GM12878 (cell line): ENCODE measurements around the gene MISP3. TPM values are rescaled to one million over a fixed set of nuclear protein-coding genes. Genes with fewer than 3 reads are reported as not detected.

Experiments used
- ATAC-seq: fragments of 200-7000 bp; cut with Tn5 transposase; 3 replicates; pipeline ENCODE4 v1.9.1; 2020; ENCODE audit warnings: mild to moderate bottlenecking, moderate library complexity
- BruUV-seq: library from RNA; stranded (reverse); fragments of 400-500 nt; replicated peaks from 2 replicates; lab custom pipeline; 2021; lab: Mats Ljungman, UMichigan
- CTCF ChIA-PET: fragments of 300-600 bp; sonication (Branson Sonifier 250); formaldehyde crosslinking; extraction: SDS; loops from one replicate; lab custom pipeline; 2021; ENCODE audit warnings: inconsistent platforms; lab: Yijun Ruan, JAX
- POLR2A ChIA-PET: fragments of 350-600 bp; formaldehyde crosslinking; extraction: SDS; loops from one replicate; lab custom pipeline; 2021; ENCODE audit warnings: inconsistent platforms; lab: Charles Lee
- RAD21 ChIA-PET: fragments of 300-600 bp; sonication (Branson Sonifier 250); formaldehyde crosslinking; loops from one replicate; lab custom pipeline; 2023; ENCODE audit warnings: antibody characterized with exemption; ENCODE audit not compliant: unreplicated experiment; lab: Charles Lee
- SMC1A ChIA-PET: fragments of 300-600 bp; sonication (Branson Sonifier 250); formaldehyde crosslinking; loops from one replicate; lab custom pipeline; 2023; ENCODE audit not compliant: unreplicated experiment, uncharacterized antibody; lab: Charles Lee
- DNase-seq: peaks from one replicate; pipeline ENCODE4 v3.0.0-alpha.2; 2011; ENCODE audit warnings: low read depth, low spot score
- FAIRE-seq: peaks from 3 replicates; lab custom pipeline; 2011; peaks lifted over from hg19 to GRCh38; lab: Jason Lieb, UNC
- H2AFZ ChIP-seq: 2 replicates; pipeline ENCODE4 v1.6.0; 2011; ENCODE audit warnings: low read depth, low read length, control low read depth; ENCODE audit not compliant: control insufficient read depth
- H3K27ac ChIP-seq: 2 replicates; pipeline ENCODE4 v1.5.1; 2011; ENCODE audit warnings: control low read depth; ENCODE audit not compliant: control insufficient read depth, insufficient read depth
- H3K27me3 ChIP-seq, 2 experiments: replicated peaks in 1 of 2; 2 replicates each; pipeline versions ENCODE4 v1.6.0 to v1.6.1; 2011; ENCODE audit warnings: low read length in 1 of 2; ENCODE audit not compliant: control insufficient read depth in 2 of 2, insufficient read depth in 2 of 2
- H3K36me3 ChIP-seq, 2 experiments: 2 replicates each; pipeline ENCODE4 v1.5.1; 2011; ENCODE audit warnings: low read length in 1 of 2; ENCODE audit not compliant: control insufficient read depth in 2 of 2, insufficient read depth in 2 of 2
- H3K4me1 ChIP-seq: 2 replicates; pipeline ENCODE4 v1.6.1; 2011; ENCODE audit warnings: mild to moderate bottlenecking, low read length, moderate library complexity, mixed read lengths; ENCODE audit not compliant: control insufficient read depth, insufficient read depth
- H3K4me2 ChIP-seq: 2 replicates; pipeline ENCODE4 v1.6.0; 2011; ENCODE audit warnings: control low read depth; ENCODE audit not compliant: control insufficient read depth, insufficient read depth
- H3K4me3 ChIP-seq: fragments of 200-600 bp; sonication (generic); 2 replicates; pipeline ENCODE4 v1.5.1; 2016
- H3K79me2 ChIP-seq: 2 replicates; pipeline ENCODE4 v1.6.0; 2011; ENCODE audit warnings: low read length; ENCODE audit not compliant: control insufficient read depth, insufficient read depth
- H3K9ac ChIP-seq: 2 replicates; pipeline ENCODE4 v1.8.0; 2011; ENCODE audit warnings: low read length, control low read depth, mixed read lengths; ENCODE audit not compliant: control insufficient read depth, insufficient read depth
- H3K9me3 ChIP-seq: replicated peaks from 3 replicates; pipeline ENCODE4 v1.5.1; 2011; ENCODE audit warnings: mild to moderate bottlenecking, low read length; ENCODE audit not compliant: control insufficient read depth, insufficient read depth
- H4K20me1 ChIP-seq: 2 replicates; pipeline ENCODE4 v1.6.0; 2011; ENCODE audit not compliant: control insufficient read depth, insufficient read depth
- BACH1 ChIP-seq: fragments of 450-650 bp; IDR thresholded peaks from 2 replicates; pipeline ENCODE4 v1.6.1; 2017; ENCODE audit warnings: mild to moderate bottlenecking, borderline replicate concordance
- CHD1 ChIP-seq: IDR thresholded peaks from 2 replicates; pipeline ENCODE4 v1.6.1; 2012; ENCODE audit warnings: low read depth, low read length, improper control_type of control experiment
- CHD2 ChIP-seq: IDR thresholded peaks from 2 replicates; pipeline ENCODE4 v1.6.1; 2011; ENCODE audit warnings: low read depth, low read length, improper control_type of control experiment, borderline replicate concordance
- CTCF ChIP-seq, 3 experiments: IDR thresholded peaks in 2 of 3; conservative IDR thresholded peaks in 1 of 3; 2 replicates each; pipeline ENCODE4 v1.5.1; 2011; ENCODE audit warnings: low read depth in 3 of 3, low read length in 3 of 3, mild to moderate bottlenecking in 3 of 3, control low read depth in 2 of 3, moderate library complexity in 2 of 3, inconsistent platforms in 1 of 3, mixed read lengths in 1 of 3; ENCODE audit not compliant: control insufficient read depth in 2 of 3, insufficient read depth in 1 of 3; ENCODE audit errors: extremely low read depth in 1 of 3
- EGR1 ChIP-seq, 2 experiments: IDR thresholded peaks; 1 replicate in 1 of 2; 2 replicates in 1 of 2; pipeline ENCODE4 v1.6.1; 2011 to 2012; ENCODE audit warnings: low read depth in 2 of 2, low read length in 2 of 2, borderline replicate concordance in 1 of 2, mild to moderate bottlenecking in 1 of 2, moderate library complexity in 1 of 2
- FOS ChIP-seq: IDR thresholded peaks from 3 replicates; pipeline ENCODE4 v1.6.1; 2011; ENCODE audit warnings: borderline replicate concordance; ENCODE audit not compliant: insufficient read length; ENCODE audit errors: extremely low read depth
- HCFC1 ChIP-seq: fragments of 150-350 bp; IDR thresholded peaks from 2 replicates; pipeline ENCODE4 v1.6.1; 2014; ENCODE audit warnings: low read length
- HDGF ChIP-seq: fragments of 450-650 bp; IDR thresholded peaks from 2 replicates; pipeline ENCODE4 v1.6.1; 2016; ENCODE audit warnings: antibody characterized with exemption
- JUNB ChIP-seq: IDR thresholded peaks from 2 replicates; pipeline ENCODE4 v1.6.1; 2016; ENCODE audit warnings: antibody characterized with exemption, mild to moderate bottlenecking
- LARP7 ChIP-seq: fragments of 450-650 bp; IDR thresholded peaks from 2 replicates; pipeline ENCODE4 v1.6.1; 2017; ENCODE audit warnings: mild to moderate bottlenecking
- MTA2 ChIP-seq: fragments of 450-650 bp; IDR thresholded peaks from 2 replicates; pipeline ENCODE4 v1.6.1; 2016; ENCODE audit warnings: low read depth, mild to moderate bottlenecking, moderate library complexity
- NR2C1 ChIP-seq: fragments of 450-650 bp; IDR thresholded peaks from 2 replicates; pipeline ENCODE4 v1.6.1; 2017; ENCODE audit warnings: antibody characterized with exemption, mild to moderate bottlenecking, moderate library complexity
- NR2F1 ChIP-seq: fragments of 450-650 bp; conservative IDR thresholded peaks from 2 replicates; pipeline ENCODE4 v1.6.1; 2017; ENCODE audit warnings: mild to moderate bottlenecking
- SMAD1 ChIP-seq: fragments of 450-650 bp; IDR thresholded peaks from 2 replicates; pipeline ENCODE4 v1.6.1; 2018; ENCODE audit warnings: mild to moderate bottlenecking, low read depth; ENCODE audit not compliant: partially characterized antibody
- SUZ12 ChIP-seq: fragments of 200-600 bp; sonication (generic); IDR thresholded peaks from one replicate; pipeline ENCODE4 v1.6.1; 2018; ENCODE audit warnings: antibody characterized with exemption, mild to moderate bottlenecking; ENCODE audit not compliant: unreplicated experiment
- TCF3 ChIP-seq: IDR thresholded peaks from 2 replicates; pipeline ENCODE4 v1.6.1; 2012; ENCODE audit warnings: low read depth, mild to moderate bottlenecking, low read length, borderline replicate concordance; ENCODE audit not compliant: insufficient read depth
- ZNF687 ChIP-seq: fragments of 450-650 bp; IDR thresholded peaks from 2 replicates; pipeline ENCODE4 v1.6.1; 2017; ENCODE audit warnings: mild to moderate bottlenecking, moderate library complexity
- ZSCAN29 ChIP-seq: fragments of 450-650 bp; IDR thresholded peaks from 2 replicates; pipeline ENCODE4 v1.6.1; 2017; ENCODE audit warnings: mild to moderate bottlenecking, moderate library complexity
- WGBS: methylation state at CpG from one replicate; pipeline ENCODE4 v1.1.6; 2016; ENCODE audit warnings: low lambda C conversion rate; ENCODE audit not compliant: insufficient replicate concordance, insufficient coverage; ENCODE audit errors: missing lambda C conversion rate; 5-methylcytosine and 5-hydroxymethylcytosine counted together
- in situ Hi-C: fragments of 300-500 bp; cut with MboI; formaldehyde crosslinking; loops from 9 replicates; pipeline ENCODE4 v1.14.3; 2018; ENCODE audit warnings: mixed read lengths
- intact Hi-C: fragments of 100-400 bp; cut with micrococcal nuclease; formaldehyde crosslinking; loops from one replicate; pipeline ENCODE4 v1.14.2; 2022; ENCODE audit not compliant: unreplicated experiment
- polyA plus RNA-seq, 11 experiments: library from polyadenylated mRNA; depleted of rRNA in 4 of 11; unstranded in 6 of 11; stranded (reverse) in 5 of 11; fragments of >200 nt; fragmentation: Nextera tagmentation in 4 of 11; fragmentation: Illumina TruSeq in 1 of 11; extraction: Ambion mirVana in 4 of 11; extraction: Trizol in 1 of 11; gene quantifications; 1 replicate in 1 of 11; 2 replicates in 10 of 11; pipeline versions ENCODE4 v1.2.1 to v1.2.3, GENCODE V29; 2011 to 2016; ENCODE audit warnings: inconsistent platforms in 2 of 11, missing spikeins in 2 of 11, low read depth in 1 of 11
- total RNA-seq, 4 experiments: library from RNA; depleted of rRNA in 3 of 4; stranded (reverse); fragments of >200 nt in 3 of 4; fragmentation: Illumina TruSeq in 1 of 4; extraction: Trizol in 1 of 4; gene quantifications; 2 replicates each; pipeline versions ENCODE4 v1.2.1 to v1.2.3, GENCODE V29; 2013 to 2021

MISP3 gene
- total and polyA plus RNA-seq, 10 of the 15 experiments (the other 5 are each of a cell fraction or from before 2014, with no cell fraction given), result 0.07 to 1.4 (median 0.64) TPM

- ATAC-seq, result peak; percentile 1; the same call in 2 of the 3 replicates
- H3K79me2 ChIP-seq, result peaks cover 10% of the 10 kb centered on the region
- H3K9ac ChIP-seq, result peak overlapping the region; percentile 86
- in situ Hi-C loops, result no loop called here
- WGBS, result 32% methylated on average over 12 of the region's 20 CpGs
- no peaks in the 10 kb centered on the region for H3K36me3 ChIP-seq
- peaks cover 17% of the 10 kb centered on the region for H3K4me1 ChIP-seq
- RAD21 ChIA-PET, result interaction anchor here (0.8 to 3.4 kb wide), 28 partner anchors 9 to 150 kb away, joined by 3 to 24 read pairs (median 5); partner anchors contain the start of genes ASF1B, CC2D1A, DCAF15 and MISP3
- H3K9me3 ChIP-seq, result no peaks in the 10 kb centered on the region; the same call in 2 of the 3 replicates
- peak overlapping the region; percentile 97 for H3K4me3 ChIP-seq
- H3K27me3 ChIP-seq, result no peaks in the 10 kb centered on the region
- CTCF ChIA-PET, result interaction anchor here (0.7 to 4.4 kb wide), 20 partner anchors 9 to 152 kb away, joined by 3 to 38 read pairs (median 8); partner anchors contain the start of genes DCAF15, MISP3, PRKACA and RFX1
- FAIRE-seq, result no peak
- DNase-seq, result no peak
- BruUV-seq, result no TSS peak
- SMC1A ChIA-PET, result interaction anchor here (0.6 to 2.9 kb wide), 19 partner anchors 9 to 335 kb away, joined by 3 to 33 read pairs (median 6); partner anchors contain the start of gene RFX1
- intact Hi-C loops, result loop anchor here (5.0 to 10.0 kb wide), 2 partner anchors 46 to 79 kb away; partner anchors contain the start of gene DCAF15
- H3K27ac ChIP-seq, result peak overlapping the region; percentile 91; the same call in 1 of the 2 replicates
- H2AFZ ChIP-seq, result peak overlapping the region; percentile 42
- H3K4me2 ChIP-seq, result peak overlapping the region; percentile 88
- H4K20me1 ChIP-seq, result no peaks in the 10 kb centered on the region
- POLR2A ChIA-PET, result interaction anchor here (0.6 to 4.1 kb wide), 19 partner anchors 9 to 149 kb away, joined by 3 to 27 read pairs (median 6); partner anchors contain the start of gene RFX1
- TF ChIP-seq EGR1 (IDR thresholded peaks at IDR 0.05; ENCODE audit: borderline replicate concordance in 1 of 2, low read depth in 2 of 2, low read length in 2 of 2) (peak in 1 of 2 experiments; percentile 91; a peak in 2 of 3 replicates), ZNF687 (no peak; the same call in 1 of the 2 replicates), HDGF (peak; percentile 50; the same call in 1 of the 2 replicates), NR2C1 (peak; percentile 34; the same call in 1 of the 2 replicates), CTCF (IDR thresholded peaks at IDR 0.05 in 2 of 3, conservative IDR thresholded peaks at IDR 0.05 in 1 of 3; ENCODE audit: control insufficient read depth in 2 of 3, extremely low read depth in 1 of 3, insufficient read depth in 1 of 3, low read depth in 3 of 3, low read length in 3 of 3) (no peak), SUZ12 (no peak), BACH1 (no peak), MTA2 (peak; percentile 27; the same call in 1 of the 2 replicates), ZSCAN29 (peak; percentile 81; the same call in 1 of the 2 replicates), HCFC1 (no peak), CHD1 (no peak), JUNB (no peak), NR2F1 (peak; percentile 86), TCF3 (no peak), CHD2 (no peak), SMAD1 (no peak), LARP7 (no peak), FOS (no peak)
These were observed 41.4 kb upstream of the MISP3 start for GRCh38 chr19:14030997-14031718.
